Stimulated activated CD4-positive, alpha-beta T cell treated with anti-CD3 and anti-CD28 coated beads, Interleukin-4, amount 100 ng/mL, for 4 hours (primary cell): ENCODE measurements around the gene KLK6.
A peak's percentile ranks its signal among the peaks of the same experiment; 100 is the strongest.

Experiments used
- DNase-seq, 2 experiments: peaks; one replicate each; pipeline ENCODE4 v3.0.0-alpha.2; 2020

The KLK6 gene

GRCh38 chr19:50969413-50969760 is at the start of gene KLK6:
Gene KLK6 (minus strand): TSS chr19:50969591. CDS start chr19:50968104, 1,487 bp downstream.
- no peak for DNase-seq

- no peak for DNase-seq
These were observed 49.6 kb upstream of the KLK6 start for GRCh38 chr19:51018745-51019543.

GRCh38 chr19:51016798-51017683 is 47.6 kb upstream of the KLK6 start:
- DNase-seq = peak; percentile 42 to 67

GRCh38 chr19:51015691-51016267 is 46.4 kb upstream of the KLK6 start:
- DNase-seq = no peak

- no peak for DNase-seq
These were observed 44.9 kb upstream of the KLK6 start for GRCh38 chr19:51014242-51014641.

- no peak for DNase-seq
These were observed 43.3 kb upstream of the KLK6 start for GRCh38 chr19:51012661-51013190.

GRCh38 chr19:51010066-51010795 is 40.8 kb upstream of the KLK6 start:
- DNase-seq = no peak

GRCh38 chr19:51009061-51009891 is 39.9 kb upstream of the KLK6 start:
- DNase-seq = no peak

GRCh38 chr19:51007488-51007887 is 38.1 kb upstream of the KLK6 start:
- DNase-seq = no peak

GRCh38 chr19:51006406-51006805 is 37.0 kb upstream of the KLK6 start:
- DNase-seq = no peak

- DNase-seq = no peak
These were observed 35.9 kb upstream of the KLK6 start for GRCh38 chr19:51005248-51005647.

- DNase-seq = no peak
These were observed 33.9 kb upstream of the KLK6 start for GRCh38 chr19:51003316-51003715.

GRCh38 chr19:51002542-51003311 is 33.3 kb upstream of the KLK6 start:
- no peak for DNase-seq

- DNase-seq = no peak
These were observed 32.7 kb upstream of the KLK6 start for GRCh38 chr19:51002089-51002532.

GRCh38 chr19:51001515-51001914 is 32.1 kb upstream of the KLK6 start, which contains the start of gene KLK8:
Gene KLK8 (minus strand): TSS chr19:51001604. CDS start chr19:51001167, 437 bp downstream.
- DNase-seq = no peak

- no peak for DNase-seq
These were observed 31.6 kb upstream of the KLK6 start for GRCh38 chr19:51000981-51001380.

- no peak for DNase-seq
These were observed 31.0 kb upstream of the KLK6 start for GRCh38 chr19:51000426-51000825.

- no peak for DNase-seq
These were observed 29.3 kb upstream of the KLK6 start for GRCh38 chr19:50998686-50999085.

GRCh38 chr19:50998061-50998460 is 28.7 kb upstream of the KLK6 start:
- DNase-seq = no peak

GRCh38 chr19:50994129-50994528 is 24.7 kb upstream of the KLK6 start:
- no peak for DNase-seq

- no peak for DNase-seq
These were observed 23.3 kb upstream of the KLK6 start for GRCh38 chr19:50992666-50993035.
